HCT116 (cell line): Measurements from ENCODE around the gene CCDC9. TPM values are rescaled to one million over a fixed set of nuclear protein-coding genes. Genes with fewer than 3 reads are reported as not detected.

Source experiments
- ATAC-seq: fragments of 200-7000 bp; cut with Tn5 transposase; 2 replicates; pipeline ENCODE4 v1.9.1; 2020; ENCODE audit warnings: mild to moderate bottlenecking, moderate library complexity
- BruUV-seq: library from RNA; stranded (reverse); fragments of 400-500 nt; replicated peaks from 2 replicates; lab custom pipeline; 2021; lab: Mats Ljungman, UMichigan
- CTCF ChIA-PET: fragments of 300-600 bp; sonication (Branson Sonifier 250); formaldehyde crosslinking; loops from one replicate; lab custom pipeline; 2021; ENCODE audit warnings: antibody characterized with exemption; lab: Charles Lee
- POLR2A ChIA-PET: fragments of 300-600, 350-600 bp; sonication (Branson Sonifier 250); formaldehyde crosslinking; loops from one replicate; lab custom pipeline; 2021; ENCODE audit warnings: antibody characterized with exemption; lab: Charles Lee
- RAD21 ChIA-PET, 2 experiments: fragments of 300-600 bp; sonication (Branson Sonifier 250); formaldehyde crosslinking; loops; one replicate each; lab custom pipeline; 2023; ENCODE audit warnings: low total read pairs in 2 of 2; ENCODE audit not compliant: uncharacterized antibody in 2 of 2, unreplicated experiment in 2 of 2, low non-redundant PET in 1 of 2; lab: Charles Lee
- DNase-seq: peaks from one replicate; pipeline ENCODE4 v3.0.0-alpha.2; 2010; ENCODE audit warnings: low read depth, low spot score
- H2AFZ ChIP-seq: fragments of 200-600 bp; shearing (Covaris generic), sonication (generic); 2 replicates; pipeline ENCODE4 v1.6.1; 2017; ENCODE audit warnings: low read depth, mixed run types, mixed read lengths, antibody characterized with exemption, low read length; ENCODE audit not compliant: poor library complexity, severe bottlenecking
- H3K27ac ChIP-seq: 2 replicates; pipeline ENCODE4 v1.5.1; 2012; ENCODE audit warnings: low read depth, low read length
- H3K27me3 ChIP-seq: fragments of 200-600 bp; sonication (generic); 2 replicates; pipeline ENCODE4 v1.6.1; 2016; ENCODE audit warnings: mixed run types, low read length, mixed read lengths; ENCODE audit not compliant: insufficient read depth
- H3K36me3 ChIP-seq, 2 experiments: fragments of 200-500 bp in 1 of 2; fragments of 200-600 bp in 1 of 2; sonication (Bioruptor generic) in 1 of 2; sonication (generic) in 1 of 2; 2 replicates each; pipeline versions ENCODE4 v1.5.1 to v1.6.1; 2014 to 2016; ENCODE audit warnings: low read length in 2 of 2, inconsistent platforms in 1 of 2, mixed read lengths in 1 of 2, mixed run types in 1 of 2; ENCODE audit not compliant: insufficient read depth in 2 of 2, control insufficient read depth in 1 of 2
- H3K4me1 ChIP-seq, 2 experiments: fragments of 200-600 bp in 1 of 2; sonication (generic) in 1 of 2; 2 replicates each; pipeline versions ENCODE4 v1.5.1 to v1.6.1; 2012 to 2017; ENCODE audit warnings: low read length in 2 of 2, inconsistent platforms in 1 of 2, mild to moderate bottlenecking in 1 of 2, mixed read lengths in 1 of 2, mixed run types in 1 of 2, moderate library complexity in 1 of 2; ENCODE audit not compliant: insufficient read depth in 2 of 2, control insufficient read depth in 1 of 2
- H3K4me2 ChIP-seq: fragments of 200-600 bp; sonication (generic); 2 replicates; pipeline ENCODE4 v1.6.1; 2017; ENCODE audit warnings: mixed run types, low read length, mixed read lengths
- H3K4me3 ChIP-seq, 2 experiments: fragments of 200-600 bp in 1 of 2; sonication (generic) in 1 of 2; replicated peaks in 1 of 2; 2 replicates each; pipeline ENCODE4 v1.5.1; 2011 to 2016; ENCODE audit warnings: low read length in 2 of 2, control low read depth in 1 of 2, low read depth in 1 of 2, mild to moderate bottlenecking in 1 of 2, mixed read lengths in 1 of 2, mixed run types in 1 of 2
- H3K79me2 ChIP-seq: fragments of 200-600 bp; sonication (generic); 2 replicates; pipeline ENCODE4 v1.6.1; 2017; ENCODE audit warnings: mild to moderate bottlenecking, mixed run types, low read length, moderate library complexity, mixed read lengths; ENCODE audit not compliant: insufficient read depth
- H3K9ac ChIP-seq: fragments of 200-600 bp; sonication (generic); 2 replicates; pipeline ENCODE4 v1.6.1; 2016; ENCODE audit warnings: low read length, mixed read lengths
- H3K9me2 ChIP-seq: fragments of 200-600 bp; sonication (generic), shearing (Covaris generic); 2 replicates; pipeline ENCODE4 v1.6.1; 2017; ENCODE audit warnings: mixed run types, mild to moderate bottlenecking, moderate library complexity; ENCODE audit not compliant: insufficient read depth
- H3K9me3 ChIP-seq, 2 experiments: fragments of 200-500 bp in 1 of 2; fragments of 200-600 bp in 1 of 2; sonication (Bioruptor generic) in 1 of 2; sonication (generic) in 1 of 2; 2 replicates each; pipeline ENCODE4 v1.6.1; 2014 to 2017; ENCODE audit warnings: low read length in 2 of 2, mixed read lengths in 2 of 2, inconsistent platforms in 1 of 2, low read depth in 1 of 2, mild to moderate bottlenecking in 1 of 2, mixed run types in 1 of 2, moderate library complexity in 1 of 2; ENCODE audit not compliant: control insufficient read depth in 1 of 2, insufficient read depth in 1 of 2
- H4K20me1 ChIP-seq: fragments of 200-600 bp; sonication (generic), shearing (Covaris generic); 2 replicates; pipeline ENCODE4 v1.6.1; 2017; ENCODE audit warnings: mixed run types, mild to moderate bottlenecking, moderate library complexity; ENCODE audit not compliant: insufficient read depth
- CBX3 ChIP-seq: IDR thresholded peaks from 2 replicates; pipeline ENCODE4 v1.6.1; 2012; ENCODE audit warnings: low read depth
- CEBPB ChIP-seq: IDR thresholded peaks from 2 replicates; pipeline ENCODE4 v1.6.1; 2012; ENCODE audit warnings: low read depth
- ELF1 ChIP-seq: IDR thresholded peaks from 2 replicates; pipeline ENCODE4 v1.6.1; 2012; ENCODE audit warnings: low read depth, borderline replicate concordance
- EZH2 ChIP-seq: fragments of 200-600 bp; sonication (generic); IDR thresholded peaks from 2 replicates; pipeline ENCODE4 v1.6.1; 2017; ENCODE audit warnings: antibody characterized with exemption, mixed run types
- POLR2AphosphoS5 ChIP-seq: IDR thresholded peaks from 2 replicates; pipeline ENCODE4 v1.6.1; 2011; ENCODE audit warnings: mild to moderate bottlenecking, low read depth, low read length, moderate library complexity
- RAD21 ChIP-seq: IDR thresholded peaks from 2 replicates; pipeline ENCODE4 v1.6.1; 2012; ENCODE audit warnings: low read depth, mild to moderate bottlenecking
- SIN3A ChIP-seq: IDR thresholded peaks from 2 replicates; pipeline ENCODE4 v1.6.1; 2012; ENCODE audit warnings: low read depth
- SRF ChIP-seq: IDR thresholded peaks from 2 replicates; pipeline ENCODE4 v1.6.1; 2012; ENCODE audit warnings: low read depth
- TCF7L2 ChIP-seq: IDR thresholded peaks from 2 replicates; pipeline ENCODE4 v1.7.0; 2011; ENCODE audit warnings: borderline replicate concordance, inconsistent platforms; ENCODE audit not compliant: insufficient read depth, insufficient read length; ENCODE audit errors: extremely low read depth
- ZNF274 ChIP-seq: fragments of 200-500 bp; sonication (Bioruptor generic); IDR thresholded peaks from 2 replicates; pipeline ENCODE4 v1.6.1; 2014; ENCODE audit warnings: mild to moderate bottlenecking, low read depth, low read length, inconsistent platforms
- intact Hi-C: fragments of 100-400 bp; cut with micrococcal nuclease; formaldehyde crosslinking; loops from 2 replicates; pipeline ENCODE4 v1.10.0; 2022
- total RNA-seq: library from RNA; stranded (reverse); gene quantifications from one replicate; pipeline ENCODE4 v1.2.1, GENCODE V29; 2021; ENCODE audit not compliant: unreplicated experiment
- TF ChIP-seq, protein P1 (sequence below): IDR thresholded peaks from 2 replicates; pipeline ENCODE4 v1.6.1; 2012

The CCDC9 gene
- total RNA-seq, 1 experiment from 2014 or later, result 40.6 TPM

DNA sequence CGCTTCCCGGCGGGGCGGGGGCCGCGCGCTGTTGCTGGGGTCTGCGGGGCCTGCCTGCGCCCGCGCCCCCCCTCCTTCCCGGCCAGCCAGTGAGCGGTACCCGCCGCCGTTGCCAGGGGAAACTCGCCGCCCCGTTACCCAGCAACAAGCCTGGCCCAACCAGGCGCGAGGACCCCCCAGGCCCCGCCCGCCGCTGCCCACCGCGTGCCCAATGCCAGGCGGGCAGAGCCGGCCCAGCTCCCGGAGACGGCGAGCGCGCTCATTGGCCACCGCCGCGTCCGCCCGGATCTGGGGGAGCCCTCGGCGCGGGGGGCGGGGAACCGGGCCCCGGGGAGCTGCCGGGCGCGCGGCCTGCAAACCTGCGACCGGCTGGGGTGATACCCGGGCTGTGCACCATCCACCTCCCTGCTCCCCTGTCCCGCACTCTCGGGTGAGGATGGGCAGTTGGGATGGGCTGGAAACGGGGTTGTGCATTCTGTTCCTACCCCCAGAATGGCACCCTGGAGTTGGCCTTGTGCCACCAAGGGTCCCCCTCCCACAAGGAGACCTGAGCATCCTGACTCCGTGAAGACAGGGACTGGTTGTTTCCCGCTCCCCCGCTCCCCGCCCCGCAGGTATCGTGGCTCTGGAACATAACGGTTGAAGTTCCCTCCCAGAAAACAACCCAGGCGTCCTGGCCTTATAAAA, 16.6 kb upstream of the CCDC9 start:
- H3K79me2 ChIP-seq, result no peaks in the 10 kb centered on the region
- H3K4me3 ChIP-seq, result no peak overlapping the region
- no peaks in the 10 kb centered on the region for H3K9me2 ChIP-seq
- peaks cover 26 to 38% of the 10 kb centered on the region in 2 experiments for H3K4me1 ChIP-seq
- H4K20me1 ChIP-seq, result no peaks in the 10 kb centered on the region
- no peak overlapping the region for H3K4me2 ChIP-seq
- H2AFZ ChIP-seq, result no peak overlapping the region
- POLR2A ChIA-PET, result interaction anchor here (0.6 kb wide), 1 partner anchor 14 kb away, joined by 3 read pairs; no protein-coding TSS in a partner anchor
- no peak overlapping the region; the same call in 1 of the 2 replicates for H3K27ac ChIP-seq
- no peak for ATAC-seq
- no TSS peak for BruUV-seq
- H3K27me3 ChIP-seq, result no peaks in the 10 kb centered on the region
- no peak overlapping the region for H3K9ac ChIP-seq
- TF ChIP-seq, protein P1, sequence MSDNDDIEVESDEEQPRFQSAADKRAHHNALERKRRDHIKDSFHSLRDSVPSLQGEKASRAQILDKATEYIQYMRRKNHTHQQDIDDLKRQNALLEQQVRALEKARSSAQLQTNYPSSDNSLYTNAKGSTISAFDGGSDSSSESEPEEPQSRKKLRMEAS, result no peak
- TF ChIP-seq EZH2, result no peak
- no peak for TF ChIP-seq SIN3A
- TF ChIP-seq ZNF274, result no peak
- TF ChIP-seq SRF, result no peak
- no peak for TF ChIP-seq TCF7L2
- TF ChIP-seq, all 23 proteins: peak for 0
- no peak for DNase-seq
- H3K9me3 ChIP-seq, result no peaks in the 10 kb centered on the region
- no peaks in the 10 kb centered on the region for H3K36me3 ChIP-seq
- CTCF ChIA-PET, result no interaction called here
- RAD21 ChIA-PET, result no interaction called here
- intact Hi-C loops, result no loop called here

DNA sequence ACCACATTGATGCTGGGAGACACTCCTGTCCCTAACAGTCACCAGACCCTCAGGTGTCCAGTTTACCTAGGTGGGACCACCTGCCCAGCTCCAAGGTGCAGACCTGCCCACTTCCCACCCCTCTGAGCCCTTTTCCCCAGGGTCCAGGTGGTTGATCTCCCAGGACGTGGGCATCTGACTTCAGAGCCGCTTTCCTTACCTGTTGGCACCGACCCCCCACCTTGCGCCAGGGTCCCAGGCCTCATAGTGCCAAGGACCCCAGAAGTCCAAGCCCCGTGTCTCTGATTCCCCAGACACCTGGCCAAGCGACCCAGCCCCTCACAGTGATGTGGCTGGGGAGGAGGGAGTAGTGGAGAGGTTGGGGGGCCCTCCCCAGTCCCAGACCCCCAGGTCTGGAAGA, 15.8 kb upstream of the CCDC9 start:
- RAD21 ChIA-PET, result interaction anchor here in 1 of 2 experiments (0.6 kb wide), 1 partner anchor 69 kb away, joined by 5 read pairs; no protein-coding TSS in a partner anchor
- CTCF ChIA-PET, result no interaction called here
- POLR2A ChIA-PET, result interaction anchor here (0.5 to 1.0 kb wide), 8 partner anchors 8 to 1549 kb away, joined by 3 to 7 read pairs (median 4); partner anchors contain the start of genes QPCTL and SNRPD2
- peak overlapping the region; percentile 73 for H3K4me2 ChIP-seq
- no peaks in the 10 kb centered on the region for H4K20me1 ChIP-seq
- no peaks in the 10 kb centered on the region for H3K36me3 ChIP-seq
- BruUV-seq, result TSS peak; percentile 62
- H2AFZ ChIP-seq, result no peak overlapping the region
- ATAC-seq (no peak), DNase-seq (no peak)
- H3K4me1 ChIP-seq, result peaks cover 28 to 44% of the 10 kb centered on the region in 2 experiments
- no peaks in the 10 kb centered on the region for H3K9me3 ChIP-seq
- intact Hi-C loops, result no loop called here
- peak overlapping the region; percentile 43 for H3K9ac ChIP-seq
- peak overlapping the region; percentile 19 to 39 for H3K4me3 ChIP-seq
- peak overlapping the region; percentile 51; the same call in 1 of the 2 replicates for H3K27ac ChIP-seq
- no peaks in the 10 kb centered on the region for H3K27me3 ChIP-seq
- H3K9me2 ChIP-seq, result no peaks in the 10 kb centered on the region
- no peaks in the 10 kb centered on the region for H3K79me2 ChIP-seq
- TF ChIP-seq CEBPB (no peak), CBX3 (no peak), ELF1 (no peak), EZH2 (no peak), RAD21 (no peak), ZNF274 (no peak), POLR2AphosphoS5 (no peak), SIN3A (no peak)
